Endothelial cell of umbilical vein (primary cell): Measurements from ENCODE around the gene SLC30A3.

Source experiments
- EZH2 ChIP-seq: IDR thresholded peaks from 2 replicates; pipeline ENCODE4 v1.6.1; 2012; ENCODE audit warnings: borderline replicate concordance, low read depth, mild to moderate bottlenecking, moderate library complexity, low read length, inconsistent platforms; ENCODE audit not compliant: severe bottlenecking
- JUN ChIP-seq: IDR thresholded peaks from 2 replicates; pipeline ENCODE4 v1.6.1; 2011; ENCODE audit warnings: borderline replicate concordance, low read depth; ENCODE audit not compliant: insufficient read length, insufficient read depth
- MYC ChIP-seq: IDR thresholded peaks from one replicate; pipeline ENCODE4 v1.6.1; 2011; ENCODE audit warnings: mild to moderate bottlenecking, low read depth, low read length
- POLR2A ChIP-seq: IDR thresholded peaks from 2 replicates; pipeline ENCODE4 v1.6.1; 2012; ENCODE audit warnings: low read depth, mild to moderate bottlenecking, control low read depth, low read length
- POLR2AphosphoS5 ChIP-seq: IDR thresholded peaks from 2 replicates; pipeline ENCODE4 v1.6.1; 2012; ENCODE audit warnings: low read depth, mild to moderate bottlenecking, control low read depth, low read length, moderate library complexity; ENCODE audit not compliant: insufficient read depth
- TF ChIP-seq, protein P1 (sequence below), 2 donors: IDR thresholded peaks; 1 replicate in 1 of 2; 2 replicates in 1 of 2; pipeline ENCODE4 v1.5.1; 2011; ENCODE audit warnings: low read length in 2 of 2, mild to moderate bottlenecking in 2 of 2, moderate library complexity in 2 of 2, control low read depth in 1 of 2, inconsistent platforms in 1 of 2, low read depth in 1 of 2; ENCODE audit not compliant: insufficient read depth in 1 of 2; ENCODE audit errors: extremely low read depth in 1 of 2
- TF ChIP-seq, protein P2 (sequence below): IDR thresholded peaks from 2 replicates; pipeline ENCODE4 v1.6.1; 2011; ENCODE audit not compliant: insufficient read depth, insufficient read length

DNA sequence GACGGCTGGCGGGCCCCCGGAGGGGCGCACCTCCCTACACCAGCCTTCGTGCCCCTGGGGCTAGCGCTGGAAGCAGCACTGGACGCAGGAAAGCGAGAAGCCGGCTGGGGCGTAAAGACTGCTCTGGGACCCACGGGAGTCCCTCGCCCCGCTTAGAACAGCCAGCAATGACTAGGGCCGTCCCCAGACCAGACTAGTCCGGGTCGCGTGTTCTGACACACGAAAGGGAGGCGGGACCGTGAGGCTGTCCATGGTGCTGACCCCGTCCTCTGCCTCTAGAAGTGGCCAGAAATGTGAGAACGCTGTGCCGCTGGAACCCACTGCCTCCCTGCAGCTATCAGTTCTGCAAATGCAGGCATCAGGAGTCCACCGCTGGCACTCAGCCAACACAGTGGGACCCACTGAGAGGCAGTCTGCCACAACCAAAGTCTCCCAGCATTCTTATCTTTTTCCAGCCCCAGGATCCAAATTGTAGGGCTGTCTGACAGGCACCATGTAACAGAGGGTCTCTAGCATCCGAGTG, 45.6 kb upstream of the SLC30A3 start, which contains the start of gene UCN:
- TF ChIP-seq, protein P1, sequence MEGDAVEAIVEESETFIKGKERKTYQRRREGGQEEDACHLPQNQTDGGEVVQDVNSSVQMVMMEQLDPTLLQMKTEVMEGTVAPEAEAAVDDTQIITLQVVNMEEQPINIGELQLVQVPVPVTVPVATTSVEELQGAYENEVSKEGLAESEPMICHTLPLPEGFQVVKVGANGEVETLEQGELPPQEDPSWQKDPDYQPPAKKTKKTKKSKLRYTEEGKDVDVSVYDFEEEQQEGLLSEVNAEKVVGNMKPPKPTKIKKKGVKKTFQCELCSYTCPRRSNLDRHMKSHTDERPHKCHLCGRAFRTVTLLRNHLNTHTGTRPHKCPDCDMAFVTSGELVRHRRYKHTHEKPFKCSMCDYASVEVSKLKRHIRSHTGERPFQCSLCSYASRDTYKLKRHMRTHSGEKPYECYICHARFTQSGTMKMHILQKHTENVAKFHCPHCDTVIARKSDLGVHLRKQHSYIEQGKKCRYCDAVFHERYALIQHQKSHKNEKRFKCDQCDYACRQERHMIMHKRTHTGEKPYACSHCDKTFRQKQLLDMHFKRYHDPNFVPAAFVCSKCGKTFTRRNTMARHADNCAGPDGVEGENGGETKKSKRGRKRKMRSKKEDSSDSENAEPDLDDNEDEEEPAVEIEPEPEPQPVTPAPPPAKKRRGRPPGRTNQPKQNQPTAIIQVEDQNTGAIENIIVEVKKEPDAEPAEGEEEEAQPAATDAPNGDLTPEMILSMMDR (IDR thresholded peaks at IDR 0.05; ENCODE audit: extremely low read depth in 1 of 2, insufficient read depth in 1 of 2, low read depth in 1 of 2, low read length in 2 of 2) = no peak
- TF ChIP-seq POLR2A (no peak), JUN (no peak), EZH2 (no peak), POLR2AphosphoS5 (no peak), MYC (no peak)
- TF ChIP-seq, protein P2, sequence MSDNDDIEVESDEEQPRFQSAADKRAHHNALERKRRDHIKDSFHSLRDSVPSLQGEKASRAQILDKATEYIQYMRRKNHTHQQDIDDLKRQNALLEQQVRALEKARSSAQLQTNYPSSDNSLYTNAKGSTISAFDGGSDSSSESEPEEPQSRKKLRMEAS = peak; percentile 22
